Stimulated activated naive CD8-positive, alpha-beta T cell treated with anti-CD3 and anti-CD28 coated beads, Interleukin-15, amount 100 ng/mL, for 72 hours (primary cell): Measurements from ENCODE around the gene TPST1.
"Not testable (repeated sequence)": the region's sequence is repeated elsewhere in the genome, so short reads cannot be mapped to it uniquely, and the experiment has no call there.

Source experiments
- ATAC-seq: fragments of 150-1000 bp; cut with Tn5 transposase; 2 replicates; pipeline ENCODE4 v1.10.0; 2021; ENCODE audit warnings: mild to moderate bottlenecking, moderate library complexity
- DNase-seq, 2 donors: peaks; one replicate each; pipeline ENCODE4 v3.0.0; 2021 to 2022
- H3K27ac Mint-ChIP-seq, 2 donors: one replicate each; pipeline ENCODE4 v1.8.0; 2022; ENCODE audit warnings: mild to moderate bottlenecking in 2 of 2, mixed read lengths in 2 of 2, moderate library complexity in 2 of 2
- H3K27me3 Mint-ChIP-seq: one replicate; pipeline ENCODE4 v1.8.0; 2022; ENCODE audit warnings: mixed read lengths
- H3K4me1 Mint-ChIP-seq: one replicate; pipeline ENCODE4 v1.8.0; 2022; ENCODE audit warnings: mild to moderate bottlenecking, mixed read lengths
- H3K4me3 Mint-ChIP-seq, 2 donors: one replicate each; pipeline ENCODE4 v1.8.0; 2022; ENCODE audit warnings: mild to moderate bottlenecking in 2 of 2, mixed read lengths in 2 of 2, moderate library complexity in 1 of 2
- H3K9me3 Mint-ChIP-seq, 2 donors: one replicate each; pipeline ENCODE4 v1.8.0; 2022; ENCODE audit warnings: mixed read lengths in 2 of 2

The TPST1 gene

DNA sequence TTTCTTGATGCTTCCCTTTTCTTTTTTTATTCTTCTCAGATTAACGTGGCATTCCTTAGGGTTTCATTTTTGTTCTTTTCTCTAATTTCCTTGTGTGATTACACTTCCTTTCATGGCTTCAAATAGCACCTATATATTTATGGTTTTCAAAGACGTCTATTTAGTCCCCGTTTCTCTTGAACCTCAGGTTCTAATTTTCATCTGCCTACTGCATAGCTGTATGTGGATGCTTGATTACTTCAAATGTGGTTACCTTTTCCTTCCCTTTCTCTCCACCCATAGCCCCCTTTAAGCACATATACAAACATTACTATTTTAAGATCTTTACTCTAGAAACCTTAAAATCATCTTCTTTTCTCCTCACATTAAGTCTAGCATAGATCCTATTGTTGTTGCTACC, 2.4 kb downstream of the TPST1 start:
- Mint-ChIP-seq H3K4me3 (peak overlapping the region; percentile 36 to 60), H3K27me3 (peaks cover 3% of the 10 kb centered on the region), H3K9me3 (no peaks in the 10 kb centered on the region), H3K27ac (peak overlapping the region in 1 of 2 donors; percentile 6), H3K4me1 (peaks cover 43% of the 10 kb centered on the region)
- DNase-seq = no peak
- no peak for ATAC-seq

DNA sequence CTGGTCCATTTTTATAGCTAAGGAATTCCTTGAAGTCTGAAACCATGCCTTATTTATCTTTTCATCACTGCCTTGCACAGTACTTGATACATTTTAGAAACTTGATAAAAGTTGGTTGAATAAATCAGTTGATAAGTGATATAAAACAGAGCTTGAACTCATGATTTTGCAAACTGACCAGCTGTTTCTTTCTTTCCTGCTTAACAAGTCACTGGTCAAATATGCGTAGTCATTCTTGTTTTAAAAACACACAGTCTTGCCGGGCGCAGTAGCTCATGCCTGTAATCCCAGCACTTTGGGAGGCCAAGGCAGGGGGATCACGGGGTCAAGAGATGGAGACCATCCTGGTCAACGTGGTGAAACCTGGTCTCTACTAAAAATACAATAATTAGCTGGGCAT, 6.3 kb downstream of the TPST1 start:
- no peak overlapping the region for H3K4me3 Mint-ChIP-seq
- ATAC-seq (no peak), DNase-seq (no peak)
- no peaks in the 10 kb centered on the region for H3K9me3 Mint-ChIP-seq
- H3K27ac Mint-ChIP-seq = no peak overlapping the region
- H3K4me1 Mint-ChIP-seq = peaks cover 41% of the 10 kb centered on the region
- no peaks in the 10 kb centered on the region for H3K27me3 Mint-ChIP-seq

DNA sequence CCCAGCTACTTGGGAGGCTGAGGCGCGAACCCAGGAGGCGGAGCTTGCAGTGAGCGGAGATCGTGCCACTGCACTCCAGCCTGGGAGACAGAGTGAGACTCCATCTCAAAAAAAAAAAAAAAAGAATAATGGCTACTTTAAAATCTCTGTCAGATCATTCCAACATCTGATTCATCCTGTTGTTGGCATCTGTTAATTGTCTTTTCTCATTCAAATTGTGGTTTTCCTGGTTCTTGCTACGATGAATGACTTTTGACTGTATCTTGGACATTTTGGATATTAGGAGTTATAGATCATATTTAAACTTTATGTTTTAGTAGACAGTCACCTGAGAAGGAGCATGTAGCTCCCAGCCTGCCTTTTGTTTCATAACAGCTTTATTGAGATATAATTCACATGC, 8.5 kb downstream of the TPST1 start:
- DNase-seq = no peak
- H3K4me1 Mint-ChIP-seq = peaks cover 23% of the 10 kb centered on the region
- H3K9me3 Mint-ChIP-seq = no peaks in the 10 kb centered on the region
- ATAC-seq = no peak
- H3K27ac Mint-ChIP-seq = no peak overlapping the region
- H3K4me3 Mint-ChIP-seq = peak overlapping the region in 1 of 2 donors; percentile 21
- H3K27me3 Mint-ChIP-seq = no peaks in the 10 kb centered on the region

DNA sequence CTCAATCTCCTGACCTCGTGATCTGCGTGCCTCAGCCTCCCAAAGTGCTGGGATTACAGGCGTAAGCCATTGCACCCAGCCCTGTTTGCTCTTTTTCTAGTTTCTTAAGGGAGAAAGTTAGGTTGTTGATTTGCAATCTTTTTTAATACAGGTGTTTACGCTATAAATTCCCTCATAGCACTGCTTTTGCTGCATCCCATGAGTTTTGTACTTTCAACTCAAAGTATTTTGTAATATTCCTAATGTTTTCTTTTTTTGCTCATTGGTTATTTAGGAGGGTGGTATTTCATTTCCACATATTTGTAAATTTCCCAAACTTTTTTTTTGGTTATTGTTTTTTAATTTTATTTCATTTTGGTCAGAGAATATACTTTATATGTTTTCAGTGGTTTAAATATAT, 11.6 kb downstream of the TPST1 start:
- Mint-ChIP-seq H3K27ac (no peak overlapping the region), H3K4me3 (no peak overlapping the region), H3K4me1 (peaks cover 24% of the 10 kb centered on the region), H3K27me3 (no peaks in the 10 kb centered on the region), H3K9me3 (no peaks in the 10 kb centered on the region)
- DNase-seq (no peak), ATAC-seq (no peak)

DNA sequence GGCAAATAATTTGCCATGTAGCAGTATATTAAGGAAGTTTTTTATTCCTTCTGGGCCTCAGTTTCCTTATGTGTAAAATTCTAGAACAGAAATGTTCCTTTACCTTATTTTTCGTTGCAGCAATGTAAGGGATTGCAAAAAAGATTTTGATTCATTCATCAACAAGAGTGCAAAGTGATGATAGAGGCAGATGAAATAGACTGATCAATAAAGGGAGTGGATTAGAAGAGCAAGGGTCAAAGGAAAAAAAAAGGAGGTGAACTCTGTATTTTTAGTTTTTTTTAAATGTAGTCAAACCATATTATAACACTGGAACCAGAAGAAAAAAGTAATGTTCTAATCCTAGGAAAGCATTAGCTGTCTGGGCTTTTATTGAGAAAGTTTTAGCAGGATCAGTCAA, 14.7 kb downstream of the TPST1 start:
- Mint-ChIP-seq H3K4me3 (no peak overlapping the region), H3K9me3 (no peaks in the 10 kb centered on the region), H3K27me3 (no peaks in the 10 kb centered on the region), H3K4me1 (peaks cover 14% of the 10 kb centered on the region), H3K27ac (no peak overlapping the region)
- DNase-seq (no peak), ATAC-seq (no peak)

DNA sequence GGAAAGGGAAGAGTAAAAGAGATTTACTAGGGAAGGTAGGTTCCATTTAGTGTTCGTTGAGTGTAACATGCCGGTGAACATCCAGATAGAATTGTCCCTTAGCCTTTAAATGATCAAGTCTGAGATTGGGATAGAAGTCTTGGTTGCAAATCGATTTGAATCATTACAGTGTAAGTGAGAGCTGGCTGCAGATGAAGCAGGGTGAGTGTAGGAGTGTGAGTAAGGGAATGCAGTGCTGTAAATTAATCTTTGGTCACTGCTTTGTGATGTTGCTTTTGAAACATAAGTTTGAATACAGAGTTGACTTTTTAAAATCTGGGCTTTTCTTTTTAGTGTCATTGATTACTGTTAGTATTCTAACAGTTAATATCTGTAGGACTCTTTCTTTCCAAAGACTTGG, 16.3 kb downstream of the TPST1 start:
- Mint-ChIP-seq H3K4me1 (peaks cover 14% of the 10 kb centered on the region), H3K4me3 (no peak overlapping the region), H3K27me3 (no peaks in the 10 kb centered on the region), H3K9me3 (no peaks in the 10 kb centered on the region), H3K27ac (no peak overlapping the region)
- no peak for ATAC-seq
- DNase-seq = no peak

DNA sequence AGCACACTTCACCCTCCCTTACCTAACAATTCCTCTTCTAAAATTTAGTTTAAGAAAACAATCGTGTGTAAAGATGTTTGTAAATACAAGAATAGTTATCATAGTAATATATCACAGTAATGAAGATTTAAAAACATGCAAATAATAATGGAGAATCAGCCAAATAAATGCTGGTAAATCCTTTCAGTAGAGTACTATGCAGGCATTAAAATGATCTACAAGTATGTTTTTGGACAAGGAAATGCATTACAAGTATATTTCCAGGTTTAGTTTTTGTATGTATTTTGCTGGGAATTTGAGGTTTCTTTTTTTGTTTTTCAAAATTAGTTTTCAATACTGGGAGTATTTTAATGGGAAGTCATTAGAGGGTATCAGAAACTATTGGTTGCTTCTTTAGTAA, 22.7 kb downstream of the TPST1 start:
- no peak overlapping the region for H3K4me3 Mint-ChIP-seq
- DNase-seq (no peak), ATAC-seq (no peak)
- H3K27me3 Mint-ChIP-seq = no peaks in the 10 kb centered on the region
- no peak overlapping the region for H3K27ac Mint-ChIP-seq
- peaks cover 5 to 6% of the 10 kb centered on the region in 2 donors for H3K9me3 Mint-ChIP-seq
- H3K4me1 Mint-ChIP-seq = no peaks in the 10 kb centered on the region

DNA sequence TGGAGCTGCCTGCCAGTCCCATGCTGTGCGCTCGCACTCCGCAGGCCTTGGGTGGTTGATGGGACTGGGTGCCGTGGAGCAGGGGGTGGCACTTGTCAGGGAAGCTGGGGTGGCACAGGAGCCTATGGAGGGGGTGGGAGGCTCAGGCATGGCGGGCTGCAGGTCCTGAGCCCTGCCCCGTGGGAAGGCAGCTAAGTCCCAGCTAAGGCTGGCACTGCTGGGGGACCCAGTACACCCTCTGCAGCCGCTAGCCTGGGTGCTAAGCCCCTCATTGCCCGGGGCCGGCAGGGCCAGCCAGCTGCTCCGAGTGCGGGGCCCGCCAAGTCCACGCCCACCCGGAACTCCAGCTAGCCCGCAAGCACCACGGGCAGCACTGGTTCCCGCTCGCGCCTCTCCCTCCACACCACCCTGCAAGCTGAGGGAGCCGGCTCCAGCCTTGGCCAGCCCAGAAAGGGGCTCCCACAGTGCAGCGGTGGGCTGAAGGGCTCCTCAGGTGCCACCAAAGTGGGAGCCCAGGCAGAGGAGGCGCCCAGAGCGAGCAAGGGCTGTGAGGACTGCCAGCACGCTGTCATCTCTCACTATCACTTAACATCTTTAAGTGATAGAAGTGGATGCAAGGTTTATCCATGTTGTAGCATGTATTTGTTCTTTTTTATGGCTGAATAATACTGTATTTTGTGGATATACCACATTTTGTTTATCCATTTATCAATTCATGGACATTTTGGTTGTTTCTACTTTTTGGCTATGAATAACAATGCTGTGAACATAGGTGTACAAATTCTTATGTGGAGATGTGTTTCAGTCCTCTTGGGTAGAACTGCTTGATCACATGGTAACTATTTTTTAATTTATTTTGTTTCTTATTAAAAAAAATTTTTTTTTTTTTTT, 26.4 kb downstream of the TPST1 start:
- not testable (repeated sequence) for H3K27me3 Mint-ChIP-seq

DNA sequence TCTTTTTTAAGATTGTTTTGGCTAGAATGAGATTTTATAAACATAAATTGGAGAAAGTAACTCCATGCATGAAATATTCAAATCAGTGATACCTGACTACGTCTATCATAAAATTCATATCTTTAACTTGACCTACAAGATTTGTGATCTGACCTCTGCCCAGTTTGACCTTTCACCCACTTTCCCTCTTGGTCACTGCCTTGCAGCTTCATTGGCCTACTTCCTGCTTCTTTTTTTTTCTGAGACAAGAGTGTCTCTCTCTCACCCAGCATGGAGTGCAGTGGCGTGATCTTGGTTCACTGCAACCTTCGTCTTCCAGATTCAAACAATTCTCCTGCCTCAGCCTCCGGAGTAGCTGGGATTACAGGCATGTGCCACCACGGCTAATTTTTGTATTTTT, 28.5 kb downstream of the TPST1 start:
- H3K9me3 Mint-ChIP-seq = peaks cover 6 to 18% of the 10 kb centered on the region in 2 donors
- H3K27ac Mint-ChIP-seq = no peak overlapping the region
- no peak for ATAC-seq

More for the DNA sequence above, 26.4 kb downstream of the TPST1 start:
- not testable (repeated sequence) for DNase-seq, ATAC-seq, H3K27ac Mint-ChIP-seq, H3K4me1 Mint-ChIP-seq, H3K4me3 Mint-ChIP-seq
- H3K9me3 Mint-ChIP-seq = peaks cover 6 to 18% of the 10 kb centered on the region in 2 donors

DNA sequence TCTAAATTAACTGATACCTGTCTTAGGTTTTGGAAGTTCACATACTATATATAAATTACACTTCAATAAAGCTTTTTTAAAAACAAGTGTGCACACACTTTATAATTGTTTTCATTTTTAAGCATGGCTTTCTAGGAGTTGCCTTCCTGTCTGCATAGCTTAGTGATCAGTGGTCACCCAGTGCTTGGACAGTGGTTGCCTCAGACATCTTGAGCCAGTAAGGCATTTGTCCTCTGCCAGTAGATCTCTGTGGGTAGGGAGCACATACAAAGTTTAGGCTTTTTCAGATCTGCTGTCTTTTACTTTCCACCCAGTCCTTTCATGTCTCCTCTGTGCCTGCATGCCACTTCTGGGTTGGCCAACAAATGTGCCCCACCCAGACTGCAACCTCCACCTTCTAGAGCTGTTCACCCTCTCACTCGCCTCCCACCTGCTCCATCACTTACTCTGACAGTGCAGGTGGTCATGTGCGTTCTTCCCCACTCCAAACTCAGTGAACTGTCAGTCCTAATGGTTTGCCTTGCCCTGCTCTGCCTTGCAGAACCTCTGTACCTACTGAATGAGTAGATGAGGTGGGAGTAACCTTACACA, 31.7 kb downstream of the TPST1 start:
- H3K27me3 Mint-ChIP-seq = no peaks in the 10 kb centered on the region
- peaks cover 0 to 14% of the 10 kb centered on the region in 2 donors for H3K9me3 Mint-ChIP-seq
- DNase-seq (no peak), ATAC-seq (no peak)
- peaks cover 7% of the 10 kb centered on the region for H3K4me1 Mint-ChIP-seq
- H3K27ac Mint-ChIP-seq = no peak overlapping the region
- H3K4me3 Mint-ChIP-seq = no peak overlapping the region

More for the DNA sequence above, 28.5 kb downstream of the TPST1 start:
- no peak overlapping the region for H3K4me3 Mint-ChIP-seq
- no peaks in the 10 kb centered on the region for H3K27me3 Mint-ChIP-seq
- H3K4me1 Mint-ChIP-seq = peaks cover 7% of the 10 kb centered on the region
- no peak for DNase-seq

DNA sequence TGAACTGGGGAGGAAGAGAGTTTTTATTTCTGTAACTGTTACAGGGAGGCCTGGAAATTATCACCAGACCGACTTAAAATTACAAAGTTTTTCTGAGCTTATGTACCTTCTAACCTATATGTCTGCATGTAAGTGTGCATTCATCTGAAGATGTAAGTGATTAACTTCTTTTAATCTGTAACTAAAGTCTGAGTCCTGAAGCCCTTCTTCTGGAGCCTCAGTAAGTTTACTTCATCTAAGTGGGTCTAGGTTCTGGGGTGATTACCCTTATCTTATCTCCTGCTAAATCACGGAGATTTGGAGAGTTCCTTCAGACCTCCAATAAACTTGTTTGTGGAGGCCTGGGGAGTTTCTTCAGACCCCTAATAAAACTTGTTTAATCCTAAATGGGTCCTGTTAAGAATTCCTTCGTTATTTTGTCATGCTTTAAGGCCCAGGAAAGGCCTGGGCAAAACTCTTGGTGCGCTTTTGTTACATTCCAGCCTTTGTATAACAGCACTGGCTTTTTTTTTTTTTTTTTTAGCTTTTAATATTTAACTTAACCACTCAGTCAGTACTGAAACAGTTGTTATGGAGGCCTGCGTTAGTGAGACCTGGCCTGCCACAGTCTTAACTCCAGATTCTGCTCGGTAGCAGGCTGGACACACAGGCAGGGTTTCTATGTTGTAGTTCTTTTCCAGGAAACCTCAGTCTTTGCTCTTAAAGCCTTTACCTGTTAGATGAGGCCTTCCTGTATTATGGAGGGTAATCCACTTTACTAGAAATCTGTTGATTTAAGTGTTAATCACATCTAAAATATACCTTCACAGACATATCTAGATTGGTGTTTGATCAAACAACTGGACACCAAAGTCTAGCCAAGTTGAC, 33.0 kb downstream of the TPST1 start:
- DNase-seq (no peak), ATAC-seq (no peak)
- Mint-ChIP-seq H3K9me3 (peaks cover 0 to 10% of the 10 kb centered on the region in 2 donors), H3K27me3 (no peaks in the 10 kb centered on the region), H3K27ac (no peak overlapping the region), H3K4me1 (peaks cover 7% of the 10 kb centered on the region), H3K4me3 (no peak overlapping the region)

DNA sequence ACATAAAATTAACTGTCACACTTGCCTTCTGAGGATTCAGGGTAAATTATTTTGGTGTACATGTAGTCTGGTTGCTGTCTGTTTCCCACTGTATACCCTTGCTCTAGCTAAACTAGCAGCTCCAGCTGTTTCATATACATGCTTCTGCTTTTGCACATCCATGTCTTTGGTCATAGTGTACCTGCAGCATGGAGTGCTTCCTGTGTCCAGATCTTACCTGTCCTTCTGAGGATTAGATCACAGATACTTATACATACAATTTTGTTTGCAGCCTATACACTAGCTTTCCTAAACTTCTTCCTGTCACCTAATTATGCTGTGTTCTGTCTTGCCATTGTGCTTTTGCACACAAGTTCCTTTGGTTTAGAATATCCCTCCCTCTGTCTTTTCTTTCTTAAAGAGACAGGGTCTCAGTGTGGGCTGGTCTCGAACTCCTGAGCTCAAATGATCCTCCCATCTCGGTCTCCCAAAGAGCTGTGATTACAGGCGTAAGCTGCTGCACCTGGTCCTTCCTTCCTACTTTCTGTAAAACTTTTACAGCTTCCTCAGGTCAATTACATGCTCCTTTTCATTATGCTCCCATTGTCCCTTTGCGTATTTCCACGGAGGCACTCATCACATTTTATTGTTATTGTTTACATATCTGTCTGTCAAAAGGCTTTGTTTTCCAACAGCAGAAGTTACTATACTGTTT, 33.8 kb downstream of the TPST1 start:
- peak overlapping the region in 1 of 2 donors; percentile 4 for H3K27ac Mint-ChIP-seq
- ATAC-seq = no peak
- peaks cover 0 to 3% of the 10 kb centered on the region in 2 donors for H3K9me3 Mint-ChIP-seq
- H3K27me3 Mint-ChIP-seq = no peaks in the 10 kb centered on the region
- H3K4me3 Mint-ChIP-seq = no peak overlapping the region
- no peak for DNase-seq
- H3K4me1 Mint-ChIP-seq = peaks cover 7% of the 10 kb centered on the region

DNA sequence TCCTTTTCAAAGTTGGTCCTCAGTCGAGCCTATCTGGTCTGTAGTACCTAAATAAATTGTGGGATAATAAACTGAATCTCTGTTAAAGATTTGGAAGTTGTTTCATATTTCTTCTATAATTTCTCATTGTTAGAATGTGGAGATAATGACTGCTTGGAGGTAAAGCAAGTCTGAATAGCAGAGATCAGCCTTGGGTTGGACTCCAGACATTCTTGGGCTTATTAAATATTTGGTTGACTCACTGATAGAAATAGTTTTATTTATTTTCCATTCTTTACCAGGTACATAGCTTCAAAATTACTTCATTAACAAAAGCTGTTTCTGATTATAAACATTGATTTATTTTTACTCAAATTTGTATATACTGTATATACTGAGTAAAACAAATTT, 34.3 kb downstream of the TPST1 start:
- Mint-ChIP-seq H3K27me3 (no peaks in the 10 kb centered on the region), H3K27ac (no peak overlapping the region), H3K4me1 (peaks cover 7% of the 10 kb centered on the region), H3K4me3 (no peak overlapping the region), H3K9me3 (peaks cover 0 to 3% of the 10 kb centered on the region in 2 donors)
- no peak for DNase-seq
- ATAC-seq = no peak

DNA sequence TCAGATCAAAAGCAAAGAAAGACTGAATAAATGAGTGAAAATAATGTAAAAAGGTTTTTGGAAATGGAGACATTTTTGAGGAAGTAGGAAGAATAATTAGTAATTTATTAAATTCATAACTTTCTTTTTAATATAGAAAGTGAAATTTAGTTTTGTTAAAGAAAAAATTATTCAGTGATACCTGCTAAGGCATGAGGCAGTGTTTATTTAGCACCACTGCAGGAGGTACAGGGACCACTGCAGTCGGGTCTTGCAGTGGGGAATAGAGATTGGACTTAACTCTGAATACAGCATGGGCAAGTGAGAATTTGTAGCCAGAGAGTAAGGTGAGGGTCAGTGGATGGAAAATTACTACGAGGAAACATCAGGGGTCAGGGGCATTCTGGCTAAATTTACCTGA, 39.9 kb downstream of the TPST1 start:
- Mint-ChIP-seq H3K4me1 (no peaks in the 10 kb centered on the region), H3K4me3 (no peak overlapping the region), H3K9me3 (no peaks in the 10 kb centered on the region), H3K27ac (no peak overlapping the region), H3K27me3 (no peaks in the 10 kb centered on the region)
- ATAC-seq = no peak
- DNase-seq = no peak

DNA sequence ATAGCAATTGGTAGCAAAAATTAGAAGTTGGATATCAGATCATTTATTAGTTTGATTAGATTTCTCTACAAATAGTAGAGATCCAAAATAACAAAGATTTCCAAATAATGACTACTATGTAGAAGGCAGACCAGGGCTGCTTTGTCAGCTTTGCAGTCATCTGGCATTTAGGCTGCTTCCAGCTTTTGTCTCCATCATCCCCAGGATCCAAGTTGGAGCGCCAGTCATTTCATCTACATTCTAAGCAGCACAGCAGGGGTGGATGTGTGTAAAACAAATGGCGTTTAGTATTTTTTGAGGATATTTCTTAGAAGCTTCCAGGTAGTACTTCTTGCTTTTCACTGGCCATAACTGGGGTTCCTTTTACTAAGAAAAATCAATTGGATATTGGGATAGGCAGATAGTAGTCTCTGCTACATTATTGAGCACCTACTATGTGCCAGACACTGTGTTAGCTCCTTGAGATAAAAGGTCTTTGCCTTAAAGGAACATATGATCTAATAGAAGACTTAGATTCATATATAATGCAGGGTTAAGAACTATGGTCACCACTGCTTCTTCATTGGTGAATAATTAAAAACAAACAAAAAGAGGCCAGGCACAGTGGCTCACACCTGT, 41.5 kb downstream of the TPST1 start:
- Mint-ChIP-seq H3K27ac (no peak overlapping the region), H3K27me3 (no peaks in the 10 kb centered on the region), H3K4me1 (no peaks in the 10 kb centered on the region), H3K9me3 (no peaks in the 10 kb centered on the region), H3K4me3 (no peak overlapping the region)
- no peak for DNase-seq
- ATAC-seq = no peak
